ENCODE results near the gene POLR2B.
"Not testable (repeated sequence)": the region's sequence is repeated elsewhere in the genome, so short reads cannot be mapped to it uniquely, and the experiment has no call there.

POLR2B gene

GRCh38 chr4:56978750-56979303 is at the start of gene POLR2B:
Gene POLR2B, plus strand, starts transcription at chr4:56978896. Its CDS starts 90 bp downstream, at chr4:56978986.
- peak; percentile 16 to 57 for DNase-seq

GRCh38 chr4:56930638-56931037 is 48.1 kb upstream of the POLR2B start:
- no peak for DNase-seq

GRCh38 chr4:56931924-56932323 is 46.8 kb upstream of the POLR2B start:
- no peak for DNase-seq

GRCh38 chr4:56937262-56937661 is 41.4 kb upstream of the POLR2B start:
- DNase-seq, result no peak

GRCh38 chr4:56939826-56940225 is 38.9 kb upstream of the POLR2B start:
- not testable (repeated sequence) for DNase-seq

- DNase-seq, result no peak
Observed at GRCh38 chr4:56940403-56940802, 38.3 kb upstream of the POLR2B start.

GRCh38 chr4:56940971-56941370 is 37.7 kb upstream of the POLR2B start:
- DNase-seq, result no peak

- DNase-seq, result no peak
Observed at GRCh38 chr4:56941403-56941802, 37.3 kb upstream of the POLR2B start.

GRCh38 chr4:56953680-56954520 is 24.8 kb upstream of the POLR2B start:
- DNase-seq, result no peak

- no peak for DNase-seq
Observed at GRCh38 chr4:56958111-56958517, 20.6 kb upstream of the POLR2B start.

GRCh38 chr4:56959100-56959499 is 19.6 kb upstream of the POLR2B start:
- no peak for DNase-seq

GRCh38 chr4:56961107-56961500 is 17.6 kb upstream of the POLR2B start:
- DNase-seq, result no peak

- no peak for DNase-seq
Observed at GRCh38 chr4:56971383-56971782, 7.3 kb upstream of the POLR2B start.

GRCh38 chr4:56972389-56972788 is 6.3 kb upstream of the POLR2B start:
- no peak for DNase-seq

- no peak for DNase-seq
Observed at GRCh38 chr4:56972809-56973208, 5.9 kb upstream of the POLR2B start.

- DNase-seq, result no peak
Observed at GRCh38 chr4:56973336-56973735, 5.4 kb upstream of the POLR2B start.

GRCh38 chr4:56976283-56976836 is 2.3 kb upstream of the POLR2B start:
- DNase-seq, result no peak

- no peak for DNase-seq
Observed at GRCh38 chr4:56976837-56977320, 1.8 kb upstream of the POLR2B start.

GRCh38 chr4:56977321-56978012 is 1.2 kb upstream of the POLR2B start, which contains the start of gene NOA1:
Gene NOA1, minus strand, starts transcription at chr4:56977606. Its CDS starts 21 bp downstream, at chr4:56977585.
- peak; percentile 74 to 89 for DNase-seq

GRCh38 chr4:56979421-56980072 is 851 bp downstream of the POLR2B start:
- no peak for DNase-seq

- no peak for DNase-seq
Observed at GRCh38 chr4:56981795-56982201, 3.1 kb downstream of the POLR2B start.

- DNase-seq, result no peak
Observed at GRCh38 chr4:56986192-56986591, 7.5 kb downstream of the POLR2B start.

GRCh38 chr4:56986952-56987351 is 8.3 kb downstream of the POLR2B start:
- no peak for DNase-seq
